GM23338 (cell line): ENCODE results near the gene CDH15.

Experiments
- CREB1 ChIP-seq: fragments of 250-450 bp; sonication (Bioruptor Pico); IDR thresholded peaks from 2 replicates; pipeline ENCODE4 v1.5.0; 2020; ENCODE audit warnings: low read depth, mild to moderate bottlenecking, moderate library complexity
- CTCF ChIP-seq, 2 experiments: fragments of 200-600 bp in 1 of 2; sonication (generic) in 1 of 2; conservative IDR thresholded peaks; 2 replicates each; pipeline versions ENCODE4 v1.5.1 to v1.6.1; 2016 to 2017; ENCODE audit warnings: antibody characterized with exemption in 2 of 2, low read depth in 2 of 2, mild to moderate bottlenecking in 2 of 2, moderate library complexity in 1 of 2
- ETS1 ChIP-seq: IDR thresholded peaks from 2 replicates; pipeline ENCODE4 v1.6.1; 2016; ENCODE audit warnings: antibody characterized with exemption
- EZH2 ChIP-seq: fragments of 200-600 bp; sonication (generic); IDR thresholded peaks from one replicate; pipeline ENCODE4 v1.8.0; 2017; ENCODE audit warnings: antibody characterized with exemption, mild to moderate bottlenecking, low read depth; ENCODE audit not compliant: unreplicated experiment
- EZH2phosphoT487 ChIP-seq: fragments of 200-600 bp; sonication (generic); IDR thresholded peaks from one replicate; pipeline ENCODE4 v1.8.1; 2018; ENCODE audit warnings: antibody characterized with exemption; ENCODE audit not compliant: unreplicated experiment
- JUNB ChIP-seq: IDR thresholded peaks from one replicate; pipeline ENCODE4 v1.6.1; 2016; ENCODE audit warnings: antibody characterized with exemption; ENCODE audit not compliant: unreplicated experiment
- NANOG ChIP-seq: IDR thresholded peaks from 2 replicates; pipeline ENCODE4 v1.6.1; 2016; ENCODE audit warnings: antibody characterized with exemption, borderline replicate concordance
- POLR2AphosphoS5 ChIP-seq: IDR thresholded peaks from 2 replicates; pipeline ENCODE4 v1.6.1; 2016; ENCODE audit warnings: antibody characterized with exemption, low read depth
- REST ChIP-seq: IDR thresholded peaks from one replicate; pipeline ENCODE4 v1.6.1; 2018; ENCODE audit warnings: antibody characterized with exemption; ENCODE audit not compliant: unreplicated experiment
- STAT1 ChIP-seq: IDR thresholded peaks from one replicate; pipeline ENCODE4 v1.6.1; 2016; ENCODE audit warnings: antibody characterized with exemption; ENCODE audit not compliant: unreplicated experiment
- ZNF114 ChIP-seq: fragments of 250-450 bp; sonication (Bioruptor Pico); IDR thresholded peaks from 2 replicates; pipeline ENCODE4 v1.5.0; 2020; ENCODE audit warnings: mild to moderate bottlenecking, moderate library complexity
- ZNF331 ChIP-seq: fragments of 250-450 bp; sonication (Bioruptor Pico); IDR thresholded peaks from 2 replicates; pipeline ENCODE4 v1.5.0; 2020; ENCODE audit warnings: low read depth, mild to moderate bottlenecking, moderate library complexity
- ZNF462 ChIP-seq: fragments of 250-450 bp; sonication (Bioruptor Pico); IDR thresholded peaks from 2 replicates; pipeline ENCODE4 v1.5.0; 2020; ENCODE audit warnings: mild to moderate bottlenecking, moderate library complexity

GRCh38 chr16:89150981-89151380 is 20.6 kb upstream of the CDH15 start:
- TF ChIP-seq REST (no peak), EZH2 (no peak), CTCF (conservative IDR thresholded peaks at IDR 0.05; ENCODE audit: low read depth in 2 of 2) (no peak), ETS1 (no peak), STAT1 (no peak), EZH2phosphoT487 (no peak), JUNB (no peak), CREB1 (no peak), POLR2AphosphoS5 (no peak), ZNF462 (no peak), ZNF114 (CRISPR knock-in tag) (no peak), NANOG (no peak), ZNF331 (CRISPR knock-in tag) (no peak)
